Calu3 (cell line): ENCODE measurements around the gene SACM1L. TPM values are rescaled to one million over a fixed set of nuclear protein-coding genes. Genes with fewer than 3 reads are reported as not detected.
A peak's percentile ranks its signal among the peaks of the same experiment; 100 is the strongest.

Experiments
- BruUV-seq: library from RNA; stranded (reverse); fragments of 400-500 nt; replicated peaks from 2 replicates; lab custom pipeline; 2021; lab: Mats Ljungman, UMichigan
- CTCF ChIA-PET: fragments of 300-600 bp; sonication (Branson Sonifier 250); formaldehyde crosslinking; loops from one replicate; lab custom pipeline; 2022; ENCODE audit warnings: antibody characterized with exemption; lab: Charles Lee
- DNase-seq: peaks from one replicate; pipeline ENCODE4 v3.0.0; 2022
- H3K27ac Mint-ChIP-seq: one replicate; pipeline ENCODE4 v1.8.0; 2022; ENCODE audit warnings: mixed read lengths; ENCODE audit not compliant: unreplicated experiment
- H3K27me3 Mint-ChIP-seq: one replicate; pipeline ENCODE4 v1.8.0; 2022; ENCODE audit warnings: mixed read lengths; ENCODE audit not compliant: unreplicated experiment
- H3K36me3 Mint-ChIP-seq: one replicate; pipeline ENCODE4 v1.8.0; 2022; ENCODE audit warnings: mild to moderate bottlenecking, moderate library complexity, mixed read lengths; ENCODE audit not compliant: insufficient read depth, unreplicated experiment
- H3K4me1 Mint-ChIP-seq: one replicate; pipeline ENCODE4 v1.8.0; 2022; ENCODE audit warnings: mild to moderate bottlenecking, low read depth, mixed read lengths; ENCODE audit not compliant: unreplicated experiment
- H3K4me3 Mint-ChIP-seq: one replicate; pipeline ENCODE4 v1.8.0; 2022; ENCODE audit warnings: mild to moderate bottlenecking, low read depth, moderate library complexity, mixed read lengths; ENCODE audit not compliant: unreplicated experiment
- H3K9me3 Mint-ChIP-seq: one replicate; pipeline ENCODE4 v1.8.0; 2022; ENCODE audit warnings: low read depth, mixed read lengths; ENCODE audit not compliant: unreplicated experiment
- CTCF ChIP-seq: fragments of 200-600 bp; IDR thresholded peaks from one replicate; pipeline ENCODE4 v1.8.0; 2022; ENCODE audit warnings: antibody characterized with exemption; ENCODE audit not compliant: unreplicated experiment
- intact Hi-C: fragments of 100-400 bp; cut with micrococcal nuclease; formaldehyde crosslinking; loops from one replicate; pipeline ENCODE4 v1.10.0; 2022; ENCODE audit not compliant: unreplicated experiment
- total RNA-seq: library from RNA; stranded (reverse); gene quantifications from 2 replicates; pipeline ENCODE4 v1.2.3, GENCODE V29; 2022

The SACM1L gene
- total RNA-seq, 1 experiment from 2014 or later, result 40.5 TPM

DNA sequence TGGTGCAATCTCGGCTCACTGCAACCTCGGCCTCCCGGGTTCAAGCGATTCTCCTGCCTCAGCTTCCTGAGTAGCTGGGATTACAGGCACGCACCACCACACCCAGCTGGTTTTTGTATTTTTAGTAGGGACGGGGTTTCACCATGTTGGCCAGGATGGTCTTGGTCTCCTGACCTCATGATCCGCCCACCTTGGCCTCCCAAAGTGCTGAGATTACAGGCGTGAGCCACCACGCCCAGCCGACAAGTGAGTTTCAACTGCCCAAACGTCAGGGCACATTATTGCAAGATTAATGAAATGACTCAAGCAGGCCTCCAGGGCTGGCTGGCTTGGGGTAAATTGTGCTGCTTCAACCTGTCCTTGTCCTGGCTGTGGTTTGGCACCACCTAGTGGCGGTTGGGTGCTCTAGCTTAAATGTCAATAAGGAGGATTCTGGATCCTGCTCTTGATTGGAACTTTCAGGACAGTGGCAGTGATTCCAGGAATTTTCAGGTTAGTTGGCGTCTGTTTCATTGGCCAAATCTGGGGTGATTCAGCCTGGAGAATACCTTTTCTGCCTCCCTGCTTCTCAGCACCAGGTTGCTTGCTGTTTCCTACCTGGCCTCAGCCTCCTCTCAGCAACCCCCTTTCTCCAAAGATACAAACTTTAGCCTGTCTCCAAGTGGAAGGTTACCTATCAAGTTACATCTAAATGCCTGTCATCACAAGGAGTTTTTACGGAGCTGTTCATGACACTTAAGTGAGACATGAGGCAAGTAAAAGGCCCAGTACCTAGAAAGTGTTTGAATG, 32.4 kb upstream of the SACM1L start:
- BruUV-seq, result no TSS peak
- Mint-ChIP-seq H3K27me3 (no peaks in the 10 kb centered on the region), H3K4me1 (peaks cover 18% of the 10 kb centered on the region), H3K36me3 (no peaks in the 10 kb centered on the region), H3K9me3 (no peaks in the 10 kb centered on the region), H3K27ac (no peak overlapping the region), H3K4me3 (no peak overlapping the region)
- DNase-seq, result peak; percentile 93
- CTCF ChIA-PET, result interaction anchor here (0.5 to 1.9 kb wide), 13 partner anchors 10 to 145 kb away, joined by 3 to 8 read pairs (median 4); partner anchors contain the start of gene LIMD1
- TF ChIP-seq CTCF, result peak; percentile 68
- intact Hi-C loops, result loop anchor here (1.0 to 10.0 kb wide), 4 partner anchors 63 to 619 kb away; partner anchors contain the start of gene TMEM158

- Mint-ChIP-seq H3K4me1 (peaks cover 9% of the 10 kb centered on the region), H3K27ac (no peak overlapping the region), H3K4me3 (no peak overlapping the region), H3K36me3 (no peaks in the 10 kb centered on the region), H3K9me3 (no peaks in the 10 kb centered on the region), H3K27me3 (no peaks in the 10 kb centered on the region)
- no peak for TF ChIP-seq CTCF
- DNase-seq, result no peak
- intact Hi-C loops, result loop anchor here (1.0 to 10.0 kb wide), 3 partner anchors 147 to 621 kb away; partner anchors contain the start of gene TMEM158
- no TSS peak for BruUV-seq
- CTCF ChIA-PET, result interaction anchor here (0.6 kb wide), 1 partner anchor 143 kb away, joined by 3 read pairs; no protein-coding TSS in a partner anchor
Measured at GRCh38 chr3:45657853-45658252, 31.3 kb upstream of the SACM1L start.

- Mint-ChIP-seq H3K27ac (no peak overlapping the region), H3K9me3 (no peaks in the 10 kb centered on the region), H3K4me3 (no peak overlapping the region), H3K36me3 (no peaks in the 10 kb centered on the region), H3K27me3 (no peaks in the 10 kb centered on the region), H3K4me1 (peaks cover 6% of the 10 kb centered on the region)
- CTCF ChIA-PET, result interaction anchor here (0.6 to 1.4 kb wide), 23 partner anchors 9 to 693 kb away, joined by 3 to 14 read pairs (median 4); partner anchors contain the start of genes LIMD1 and SACM1L
- DNase-seq, result peak; percentile 70
- intact Hi-C loops, result loop anchor here (5.0 to 10.0 kb wide), 2 partner anchors 435 to 623 kb away; partner anchors contain the start of gene TMEM158
- TF ChIP-seq CTCF, result peak; percentile 61
- no TSS peak for BruUV-seq
Measured at GRCh38 chr3:45659661-45660566, 29.3 kb upstream of the SACM1L start.

- Mint-ChIP-seq H3K27me3 (no peaks in the 10 kb centered on the region), H3K9me3 (no peaks in the 10 kb centered on the region), H3K4me3 (no peak overlapping the region), H3K4me1 (peaks cover 6% of the 10 kb centered on the region), H3K36me3 (no peaks in the 10 kb centered on the region), H3K27ac (no peak overlapping the region)
- no peak for TF ChIP-seq CTCF
- DNase-seq, result no peak
- BruUV-seq, result no TSS peak
- CTCF ChIA-PET, result interaction anchor here (0.6 to 1.4 kb wide), 15 partner anchors 29 to 620 kb away, joined by 3 to 13 read pairs (median 4); partner anchors contain the start of genes LIMD1 and SACM1L
- intact Hi-C loops, result no loop called here
Measured at GRCh38 chr3:45660567-45660901, 28.7 kb upstream of the SACM1L start.
